ENCODE data around the gene C11orf98.

DNA sequence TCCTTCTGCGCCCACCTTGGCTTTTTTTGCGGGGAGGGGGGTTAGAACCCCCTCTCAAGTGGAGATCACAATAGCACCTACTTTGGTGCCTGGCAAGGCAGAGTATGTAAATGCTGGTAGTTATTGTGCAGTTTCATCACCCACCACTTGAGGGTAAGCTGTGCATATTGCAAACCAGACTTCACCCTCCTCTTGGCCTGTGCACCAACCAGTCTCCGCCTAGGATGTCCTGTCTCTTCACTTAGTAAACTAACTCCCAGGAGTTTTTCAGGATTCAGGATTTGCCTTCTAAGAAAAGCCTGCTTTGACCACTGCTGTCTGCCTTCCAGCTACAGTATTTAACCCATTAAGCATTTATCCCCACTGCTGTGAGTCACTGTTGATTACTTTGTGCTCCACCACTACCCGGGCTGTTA, 15.8 kb upstream of the C11orf98 start:
- TF ChIP-seq BHLHE40 (IDR thresholded peaks at IDR 0.05; ENCODE audit: borderline replicate concordance), result no peak
- no peak for TF ChIP-seq ELF4 (IDR thresholded peaks at IDR 0.05)
- TF ChIP-seq TARDBP (IDR thresholded peaks at IDR 0.05), result no peak
- TF ChIP-seq FOXA1 (IDR thresholded peaks at IDR 0.05), result no peak
- TF ChIP-seq SUZ12 (IDR thresholded peaks at IDR 0.05), result no peak
- no peak for TF ChIP-seq FOXK2 (IDR thresholded peaks at IDR 0.05)
- no peak for TF ChIP-seq ARNT (IDR thresholded peaks at IDR 0.05)
- no peak for TF ChIP-seq FOXM1 (IDR thresholded peaks at IDR 0.05; ENCODE audit: borderline replicate concordance)
